ENCODE measurements around the gene LTC4S. TPM values are rescaled to one million over a fixed set of nuclear protein-coding genes. Genes with fewer than 3 reads are reported as not detected.

LTC4S gene
- total and polyA plus RNA-seq, 4 donors = 1.3 to 3.3 (median 2.1) TPM

- TF ChIP-seq CTCF (IDR thresholded peaks at IDR 0.05; ENCODE audit: low read depth, low read length, missing input control) (peak; percentile 76), FOXA1 (IDR thresholded peaks at IDR 0.05) (peak; percentile 6), RXRA (IDR thresholded peaks at IDR 0.05) (peak; percentile 14 to 42), FOXA2 (IDR thresholded peaks at IDR 0.05) (no peak), REST (IDR thresholded peaks at IDR 0.05) (no peak), SP1 (IDR thresholded peaks at IDR 0.05) (peak; percentile 33), RAD21 (IDR thresholded peaks at IDR 0.05) (peak; percentile 3 to 45), ZBTB33 (IDR thresholded peaks at IDR 0.05) (no peak), NR2F2 (IDR thresholded peaks at IDR 0.05) (peak; percentile 31), GABPA (IDR thresholded peaks at IDR 0.05 in 1 of 2, conservative IDR thresholded peaks at IDR 0.05 in 1 of 2) (no peak)
Measured at GRCh38 chr5:179795863-179796833, 2.4 kb downstream of the LTC4S start.

GRCh38 chr5:179796877-179797608, 3.3 kb downstream of the LTC4S start:
- DNase-seq (ENCODE audit: low spot score) = no peak
- Histone ChIP-seq H3K9ac (ENCODE audit: low read depth in 1 of 2, low read length in 2 of 2) (no peak overlapping the region), H3K4me1 (ENCODE audit: control insufficient read depth in 4 of 4, insufficient read depth in 4 of 4, low read length in 3 of 4) (peaks cover 2 to 54% (median 34%) of the 10 kb centered on the region in 4 donors), H3K4me3 (ENCODE audit: low read depth in 1 of 3, low read length in 3 of 3) (no peak overlapping the region), H3K36me3 (ENCODE audit: control insufficient read depth in 4 of 4, insufficient read depth in 3 of 4, low read depth in 1 of 4, low read length in 3 of 4) (peaks cover 19 to 31% (median 25%) of the 10 kb centered on the region in 4 donors), H3K27ac (ENCODE audit: low read depth in 1 of 2, low read length in 2 of 2) (peak overlapping the region; percentile 58 to 79), H3K9me3 (ENCODE audit: control insufficient read depth in 4 of 4, low read length in 3 of 4) (no peaks in the 10 kb centered on the region), H3K27me3 (ENCODE audit: control insufficient read depth in 4 of 4, insufficient read depth in 4 of 4, low read length in 3 of 4) (no peaks in the 10 kb centered on the region)
- TF ChIP-seq SP1 (IDR thresholded peaks at IDR 0.05) (no peak), ATF3 (IDR thresholded peaks at IDR 0.05) (no peak), MAX (IDR thresholded peaks at IDR 0.05) (no peak), RAD21 (IDR thresholded peaks at IDR 0.05) (no peak), REST (IDR thresholded peaks at IDR 0.05) (no peak), FOXA1 (IDR thresholded peaks at IDR 0.05) (peak; percentile 3), CTCF (IDR thresholded peaks at IDR 0.05; ENCODE audit: low read depth, low read length, missing input control) (no peak), FOXA2 (IDR thresholded peaks at IDR 0.05) (no peak), YY1 (IDR thresholded peaks at IDR 0.05) (no peak)
- WGBS = 84% methylated on average over 21 of the region's 21 CpGs

More at GRCh38 chr5:179795863-179796833, 2.4 kb downstream of the LTC4S start:
- Histone ChIP-seq H3K9me3 (ENCODE audit: control insufficient read depth in 4 of 4, low read length in 3 of 4) (no peaks in the 10 kb centered on the region), H3K4me3 (ENCODE audit: low read depth in 1 of 3, low read length in 3 of 3) (peak overlapping the region in 2 of 3 donors; percentile 35 to 61), H3K36me3 (ENCODE audit: control insufficient read depth in 4 of 4, insufficient read depth in 3 of 4, low read depth in 1 of 4, low read length in 3 of 4) (peaks cover 18 to 31% (median 23%) of the 10 kb centered on the region in 4 donors), H3K27me3 (ENCODE audit: control insufficient read depth in 4 of 4, insufficient read depth in 4 of 4, low read length in 3 of 4) (no peaks in the 10 kb centered on the region), H3K9ac (ENCODE audit: low read depth in 1 of 2, low read length in 2 of 2) (peak overlapping the region in 1 of 2 donors; percentile 11), H3K4me1 (ENCODE audit: control insufficient read depth in 4 of 4, insufficient read depth in 4 of 4, low read length in 3 of 4) (peaks cover 0 to 51% (median 31%) of the 10 kb centered on the region in 4 donors), H3K27ac (ENCODE audit: low read depth in 1 of 2, low read length in 2 of 2) (peak overlapping the region; percentile 58 to 79)
- WGBS = 2% methylated on average over 113 of the region's 113 CpGs
- DNase-seq (ENCODE audit: low spot score) = peak; percentile 77
